ENCODE data around the gene MVB12B. TPM values are rescaled to one million over a fixed set of nuclear protein-coding genes. Genes with fewer than 3 reads are reported as not detected.
A peak's percentile ranks its signal among the peaks of the same experiment; 100 is the strongest.

The MVB12B gene
- total and polyA plus RNA-seq, 2 of the 4 experiments (the other 2 are of a cell fraction), result 2.0 to 4.0 TPM

DNA sequence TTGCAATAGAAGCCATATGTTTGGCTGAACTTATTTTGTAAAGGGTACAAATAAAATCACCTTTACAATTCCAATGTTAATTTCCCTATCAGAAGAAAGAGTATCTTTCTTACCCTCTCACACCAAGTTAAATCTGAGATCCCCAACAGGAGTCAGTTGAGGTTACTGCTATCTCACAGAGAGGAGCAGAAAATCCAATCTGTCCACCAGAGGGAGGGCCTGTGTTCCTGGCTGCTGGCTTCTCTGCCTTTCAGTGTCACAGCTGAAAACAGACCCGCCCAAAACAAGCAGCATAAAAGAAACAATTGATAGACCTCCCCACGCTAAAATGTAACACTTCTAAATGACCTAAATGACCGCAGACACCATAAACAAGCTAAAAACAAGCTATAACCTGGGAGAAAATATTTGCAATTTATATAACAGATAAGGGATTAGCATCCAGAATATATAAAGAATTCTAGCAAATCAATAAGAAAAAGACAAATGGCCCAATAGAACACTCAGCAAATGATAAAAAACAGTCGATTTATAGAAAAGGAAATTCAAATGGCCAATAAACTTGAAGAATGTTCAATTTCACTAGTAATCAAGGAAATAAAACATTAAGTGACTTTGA lies 24.5 kb upstream of the MVB12B start:
- H4K5ac ChIP-seq (ENCODE audit: low read depth, low read length), result no peak overlapping the region
- TF ChIP-seq SMC3 (IDR thresholded peaks at IDR 0.05; ENCODE audit: low read depth, low read length), result peak; percentile 91
- TF ChIP-seq, protein P1, sequence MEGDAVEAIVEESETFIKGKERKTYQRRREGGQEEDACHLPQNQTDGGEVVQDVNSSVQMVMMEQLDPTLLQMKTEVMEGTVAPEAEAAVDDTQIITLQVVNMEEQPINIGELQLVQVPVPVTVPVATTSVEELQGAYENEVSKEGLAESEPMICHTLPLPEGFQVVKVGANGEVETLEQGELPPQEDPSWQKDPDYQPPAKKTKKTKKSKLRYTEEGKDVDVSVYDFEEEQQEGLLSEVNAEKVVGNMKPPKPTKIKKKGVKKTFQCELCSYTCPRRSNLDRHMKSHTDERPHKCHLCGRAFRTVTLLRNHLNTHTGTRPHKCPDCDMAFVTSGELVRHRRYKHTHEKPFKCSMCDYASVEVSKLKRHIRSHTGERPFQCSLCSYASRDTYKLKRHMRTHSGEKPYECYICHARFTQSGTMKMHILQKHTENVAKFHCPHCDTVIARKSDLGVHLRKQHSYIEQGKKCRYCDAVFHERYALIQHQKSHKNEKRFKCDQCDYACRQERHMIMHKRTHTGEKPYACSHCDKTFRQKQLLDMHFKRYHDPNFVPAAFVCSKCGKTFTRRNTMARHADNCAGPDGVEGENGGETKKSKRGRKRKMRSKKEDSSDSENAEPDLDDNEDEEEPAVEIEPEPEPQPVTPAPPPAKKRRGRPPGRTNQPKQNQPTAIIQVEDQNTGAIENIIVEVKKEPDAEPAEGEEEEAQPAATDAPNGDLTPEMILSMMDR (conservative IDR thresholded peaks at IDR 0.05; ENCODE audit: low read depth, low read length), result peak; percentile 74
- no peak for TF ChIP-seq MAFK (IDR thresholded peaks at IDR 0.05; ENCODE audit: low read depth, low read length)
- TF ChIP-seq RAD21 (IDR thresholded peaks at IDR 0.05; ENCODE audit: low read length), result peak; percentile 72
- POLR2A ChIA-PET (ENCODE audit: unreplicated experiment), result no interaction called here
- no peak overlapping the region for H2BK120ac ChIP-seq (ENCODE audit: low read depth, low read length)
- no peak overlapping the region for H3K14ac ChIP-seq (replicated peaks; ENCODE audit: low read depth, low read length)
- in situ Hi-C loops (cut with MboI; ENCODE audit: low sequenced_read_pairs), result loop anchor here (5.0 kb wide), 2 partner anchors 95 to 190 kb away; no protein-coding TSS in a partner anchor
- H4K20me1 ChIP-seq (ENCODE audit: insufficient read depth, low read length), result no peaks in the 10 kb centered on the region
- no peak overlapping the region for H2AK5ac ChIP-seq (ENCODE audit: low read depth, low read length)
- no peak overlapping the region for H3K4me3 ChIP-seq (ENCODE audit: insufficient read depth, low read depth, low read length)
- H2BK5ac ChIP-seq (ENCODE audit: low read depth, low read length, poor library complexity, severe bottlenecking), result no peak overlapping the region
- H2AK9ac ChIP-seq (replicated peaks; ENCODE audit: low read depth, low read length, poor library complexity), result no peak overlapping the region
- H3K79me1 ChIP-seq (ENCODE audit: low read depth in 1 of 2, low read length in 2 of 2), result no peaks in the 10 kb centered on the region
- H3K27ac ChIP-seq (ENCODE audit: insufficient read depth, low read length), result no peak overlapping the region
- dilution Hi-C loops (cut with HindIII; ENCODE audit: low sequenced_read_pairs, unreplicated experiment), result no loop called here
- H3K4ac ChIP-seq (ENCODE audit: low read depth, low read length), result no peak overlapping the region
- no peak overlapping the region for H4K91ac ChIP-seq (ENCODE audit: insufficient read depth, low read depth, low read length)
- no peak overlapping the region for H3K18ac ChIP-seq (ENCODE audit: low read depth, low read length)
- intact Hi-C loops (cut with micrococcal nuclease), result loop anchor here (1.0 kb wide), 2 partner anchors 96 to 189 kb away; no protein-coding TSS in a partner anchor
- H3K23ac ChIP-seq (ENCODE audit: low read depth, low read length), result no peak overlapping the region
- no peaks in the 10 kb centered on the region for H3K36me3 ChIP-seq (ENCODE audit: control insufficient read depth, insufficient read depth, low read length)
- H3K9ac ChIP-seq (ENCODE audit: low read depth, low read length), result no peak overlapping the region
- peaks cover 46% of the 10 kb centered on the region for H3K27me3 ChIP-seq (ENCODE audit: control insufficient read depth, insufficient read depth, low read length)
- no peaks in the 10 kb centered on the region for H3K9me3 ChIP-seq (ENCODE audit: control insufficient read depth, insufficient read depth, low read length)
- ATAC-seq (ENCODE audit: low read depth) (peak; percentile 85), DNase-seq (peak; percentile 62)
- H3K4me1 ChIP-seq (ENCODE audit: control insufficient read depth, insufficient read depth, low read length), result no peaks in the 10 kb centered on the region
- H2BK20ac ChIP-seq (ENCODE audit: low read depth, low read length), result no peak overlapping the region
- BruUV-seq (replicated peaks), result no TSS peak
- H3K9me1 ChIP-seq (ENCODE audit: insufficient read depth, low read length), result no peaks in the 10 kb centered on the region; the same call in 1 of the 2 replicates
- no peak overlapping the region for H4K8ac ChIP-seq (ENCODE audit: low read depth in 2 of 2, low read length in 2 of 2)
- H2AFZ ChIP-seq (replicated peaks; ENCODE audit: low read length, poor library complexity), result peak overlapping the region; percentile 34
- no peak overlapping the region for H2BK15ac ChIP-seq (ENCODE audit: low read depth, low read length)
- H3K4me2 ChIP-seq (ENCODE audit: low read depth, low read length), result no peak overlapping the region
- no CpG with 5 or more reads among the region's 4 CpGs for WGBS, 2 experiments (ENCODE audit: extremely low coverage in 2 of 2, insufficient read length in 1 of 2)
- CTCF ChIA-PET, result interaction anchor here (0.6 to 3.0 kb wide), 5 partner anchors 11 to 189 kb away, joined by 3 to 14 read pairs (median 5); no protein-coding TSS in a partner anchor
- no peak overlapping the region for H3K56ac ChIP-seq (ENCODE audit: extremely low read depth, insufficient read depth, low read length)
